K562 (cell line): ENCODE data around the gene TCEANC2. TPM values are rescaled to one million over a fixed set of nuclear protein-coding genes. Genes with fewer than 3 reads are reported as not detected.

Experiments used
- BRF1 ChIP-seq: IDR thresholded peaks from 3 replicates; pipeline ENCODE4 v1.6.1; 2011; ENCODE audit warnings: borderline replicate concordance, mild to moderate bottlenecking; ENCODE audit not compliant: insufficient read length; ENCODE audit errors: extremely low read depth
- EHMT2 ChIP-seq: fragments of 450-650 bp; IDR thresholded peaks from 2 replicates; pipeline ENCODE4 v1.6.1; 2018; ENCODE audit warnings: antibody characterized with exemption
- ESRRA ChIP-seq: fragments of 450-650 bp; IDR thresholded peaks from 2 replicates; pipeline ENCODE4 v1.6.1; 2014; ENCODE audit warnings: low read depth, mild to moderate bottlenecking, moderate library complexity, borderline replicate concordance
- GATA2 ChIP-seq: sonication (generic); formaldehyde crosslinking; IDR thresholded peaks from 2 replicates; pipeline ENCODE4 v1.4.0; 2020; ENCODE audit warnings: mild to moderate bottlenecking, missing genetic modification reagents
- HMGXB4 ChIP-seq: sonication (generic); formaldehyde crosslinking; IDR thresholded peaks from 2 replicates; pipeline ENCODE4 v1.8.1; 2023; ENCODE audit warnings: mild to moderate bottlenecking, missing genetic modification reagents
- MCM3 ChIP-seq: fragments of 450-650 bp; IDR thresholded peaks from 2 replicates; pipeline ENCODE4 v1.6.1; 2016
- MITF ChIP-seq: IDR thresholded peaks from 2 replicates; pipeline ENCODE4 v1.6.1; 2014; ENCODE audit warnings: antibody characterized with exemption
- NFIX ChIP-seq: fragments of 250-450 bp; sonication (Bioruptor Pico); IDR thresholded peaks from 2 replicates; pipeline ENCODE4 v1.4.0; 2020; ENCODE audit warnings: low read depth, mild to moderate bottlenecking, moderate library complexity
- PHF20 ChIP-seq: fragments of 450-650 bp; IDR thresholded peaks from 2 replicates; pipeline ENCODE4 v1.6.1; 2018; ENCODE audit not compliant: partially characterized antibody
- POLR2A ChIP-seq: fragments of 450-650 bp; conservative IDR thresholded peaks from 2 replicates; pipeline ENCODE4 v1.6.1; 2016
- SREBF1 ChIP-seq: fragments of 150-350 bp; IDR thresholded peaks from 2 replicates; pipeline ENCODE4 v1.6.1; 2014; ENCODE audit warnings: antibody characterized with exemption, low read depth, low read length, borderline replicate concordance
- ZBTB11 ChIP-seq, 3 experiments: fragments of 200-800 bp in 1 of 3; fragments of 250-450 bp in 1 of 3; fragments of 450-650 bp in 1 of 3; sonication (Bioruptor Pico) in 1 of 3; sonication (Bioruptor generic) in 1 of 3; formaldehyde crosslinking in 1 of 3; IDR thresholded peaks; 2 replicates each; pipeline versions ENCODE4 v1.6.1 to v1.8.0; 2016 to 2022; ENCODE audit warnings: mild to moderate bottlenecking in 2 of 3, missing genetic modification characterization in 2 of 3, missing compliant biosample characterization in 1 of 3, moderate library complexity in 1 of 3
- ZFP91 ChIP-seq: sonication (generic); formaldehyde crosslinking; IDR thresholded peaks from 2 replicates; pipeline ENCODE4 v1.8.0; 2022; ENCODE audit warnings: mild to moderate bottlenecking, missing genetic modification reagents
- ZKSCAN8 ChIP-seq: fragments of 200-800 bp; sonication (Bioruptor generic); IDR thresholded peaks from 2 replicates; pipeline ENCODE4 v1.6.1; 2016; ENCODE audit warnings: missing genetic modification characterization, missing compliant biosample characterization
- ZNF77 ChIP-seq: fragments of 250-450 bp; sonication (Bioruptor Pico); IDR thresholded peaks from 2 replicates; pipeline ENCODE4 v1.5.0; 2020
- ZNF79 ChIP-seq: fragments of 250-450 bp; sonication (Bioruptor Pico); IDR thresholded peaks from 2 replicates; pipeline ENCODE4 v1.4.0; 2020; ENCODE audit warnings: low read depth, mild to moderate bottlenecking, moderate library complexity
- polyA plus RNA-seq, 8 experiments: library from polyadenylated mRNA; depleted of rRNA in 4 of 8; stranded (reverse) in 5 of 8; unstranded in 3 of 8; fragments of >200 nt; fragmentation: Nextera tagmentation in 2 of 8; fragmentation: Illumina TruSeq in 1 of 8; extraction: Ambion mirVana in 2 of 8; extraction: Trizol in 1 of 8; gene quantifications; 2 replicates each; pipeline versions ENCODE4 v1.2.1 to v1.2.3, GENCODE V29; 2011 to 2014; ENCODE audit warnings: inconsistent platforms in 1 of 8, missing spikeins in 1 of 8
- total RNA-seq, 7 experiments: library from RNA; depleted of rRNA in 6 of 7; stranded (reverse); fragments of >200 nt in 6 of 7; fragmentation: Illumina TruSeq in 2 of 7; extraction: Trizol in 2 of 7; gene quantifications; 2 replicates each; pipeline versions ENCODE4 v1.2.1 to v1.2.3, GENCODE V29; 2011 to 2021; ENCODE audit warnings: low replicate concordance in 1 of 7
- TF ChIP-seq, protein P1 (sequence below): sonication (generic); formaldehyde crosslinking; IDR thresholded peaks from 2 replicates; pipeline ENCODE4 v1.5.0; 2020; ENCODE audit warnings: missing genetic modification reagents
- TF ChIP-seq, protein P2 (sequence below): conservative IDR thresholded peaks from 2 replicates; pipeline ENCODE4 v1.6.1; 2011; ENCODE audit warnings: low read depth, mild to moderate bottlenecking, low read length; ENCODE audit not compliant: control insufficient read depth

Gene TCEANC2
- total and polyA plus RNA-seq, 9 of the 15 experiments (the other 6 are each of a cell fraction or from before 2014, with no cell fraction given): 3.3 to 10.2 (median 7.0) TPM

GRCh38 chr1:54121482-54122134 lies 68.2 kb downstream of the TCEANC2 start (continued):
- TF ChIP-seq PHF20 (no peak), ZBTB11 (CRISPR knock-in tag; IDR thresholded peaks at IDR 0.05) (no peak), ESRRA (no peak), ZNF79 (CRISPR knock-in tag) (no peak), HMGXB4 (CRISPR knock-in tag) (no peak), MITF (no peak), ZFP91 (CRISPR knock-in tag) (no peak), BRF1 (no peak), POLR2A (no peak), EHMT2 (no peak), NFIX (no peak), SREBF1 (no peak), ZKSCAN8 (CRISPR knock-in tag) (no peak), ZNF77 (no peak), MCM3 (no peak), GATA2 (CRISPR knock-in tag) (no peak)
- TF ChIP-seq, protein P1, sequence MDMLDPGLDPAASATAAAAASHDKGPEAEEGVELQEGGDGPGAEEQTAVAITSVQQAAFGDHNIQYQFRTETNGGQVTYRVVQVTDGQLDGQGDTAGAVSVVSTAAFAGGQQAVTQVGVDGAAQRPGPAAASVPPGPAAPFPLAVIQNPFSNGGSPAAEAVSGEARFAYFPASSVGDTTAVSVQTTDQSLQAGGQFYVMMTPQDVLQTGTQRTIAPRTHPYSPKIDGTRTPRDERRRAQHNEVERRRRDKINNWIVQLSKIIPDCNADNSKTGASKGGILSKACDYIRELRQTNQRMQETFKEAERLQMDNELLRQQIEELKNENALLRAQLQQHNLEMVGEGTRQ (CRISPR knock-in tag): no peak
- TF ChIP-seq, protein P2, sequence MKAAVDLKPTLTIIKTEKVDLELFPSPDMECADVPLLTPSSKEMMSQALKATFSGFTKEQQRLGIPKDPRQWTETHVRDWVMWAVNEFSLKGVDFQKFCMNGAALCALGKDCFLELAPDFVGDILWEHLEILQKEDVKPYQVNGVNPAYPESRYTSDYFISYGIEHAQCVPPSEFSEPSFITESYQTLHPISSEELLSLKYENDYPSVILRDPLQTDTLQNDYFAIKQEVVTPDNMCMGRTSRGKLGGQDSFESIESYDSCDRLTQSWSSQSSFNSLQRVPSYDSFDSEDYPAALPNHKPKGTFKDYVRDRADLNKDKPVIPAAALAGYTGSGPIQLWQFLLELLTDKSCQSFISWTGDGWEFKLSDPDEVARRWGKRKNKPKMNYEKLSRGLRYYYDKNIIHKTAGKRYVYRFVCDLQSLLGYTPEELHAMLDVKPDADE: no peak
